Smooth muscle cell (in vitro differentiated cells): ENCODE results near the gene ZBTB24. TPM values are rescaled to one million over a fixed set of nuclear protein-coding genes. Genes with fewer than 3 reads are reported as not detected.
A peak's percentile ranks its signal among the peaks of the same experiment; 100 is the strongest.

Experiments used
- DNase-seq: peaks from one replicate; lab custom pipeline; 2025; ENCODE audit not compliant: unreplicated experiment; lab: John Stamatoyannopoulos, UW
- H2AFZ ChIP-seq: fragments of 200-600 bp; sonication (generic); 2 replicates; pipeline ENCODE4 v1.6.0; 2016; ENCODE audit warnings: antibody characterized with exemption, low read depth, mild to moderate bottlenecking
- H3F3A ChIP-seq: fragments of 200-600 bp; sonication (generic); 2 replicates; pipeline ENCODE4 v1.6.0; 2017; ENCODE audit warnings: antibody characterized with exemption, low read depth
- H3K27ac ChIP-seq: fragments of 200-600 bp; sonication (generic); 2 replicates; pipeline ENCODE4 v1.5.1; 2016; ENCODE audit warnings: low read depth, mild to moderate bottlenecking
- H3K27me3 ChIP-seq: fragments of 200-600 bp; sonication (generic); 2 replicates; pipeline ENCODE4 v1.6.1; 2016; ENCODE audit warnings: low read depth, mild to moderate bottlenecking
- H3K36me3 ChIP-seq: fragments of 200-600 bp; sonication (generic); 2 replicates; pipeline ENCODE4 v1.5.1; 2016; ENCODE audit warnings: low read depth
- H3K4me1 ChIP-seq: fragments of 200-600 bp; sonication (generic); 2 replicates; pipeline ENCODE4 v1.5.1; 2016; ENCODE audit warnings: low read depth
- H3K4me2 ChIP-seq: fragments of 200-600 bp; sonication (generic); 2 replicates; pipeline ENCODE4 v1.6.0; 2016; ENCODE audit warnings: mild to moderate bottlenecking
- H3K4me3 ChIP-seq: fragments of 200-600 bp; sonication (generic); 2 replicates; pipeline ENCODE4 v1.5.1; 2016; ENCODE audit warnings: mild to moderate bottlenecking
- H3K79me2 ChIP-seq: fragments of 200-600 bp; sonication (generic); 2 replicates; pipeline ENCODE4 v1.6.0; 2016; ENCODE audit warnings: low read depth, mild to moderate bottlenecking
- H3K9ac ChIP-seq: fragments of 200-600 bp; sonication (generic); 2 replicates; pipeline ENCODE4 v1.6.0; 2016; ENCODE audit warnings: low read depth
- H3K9me3 ChIP-seq: fragments of 200-600 bp; sonication (generic); replicated peaks from 2 replicates; pipeline ENCODE4 v1.5.1; 2016; ENCODE audit warnings: low read depth
- H4K20me1 ChIP-seq: fragments of 200-600 bp; sonication (generic); 2 replicates; pipeline ENCODE4 v1.6.0; 2016; ENCODE audit warnings: low read depth
- WGBS: methylation state at CpG from one replicate; pipeline ENCODE4 v1.1.7; 2016; ENCODE audit warnings: low lambda C conversion rate; 5-methylcytosine and 5-hydroxymethylcytosine counted together
- polyA plus RNA-seq: library from polyadenylated mRNA; unstranded; fragments of >200 nt; fragmentation: Nextera tagmentation; extraction: Ambion mirVana; gene quantifications from 2 replicates; pipeline ENCODE4 v1.2.1, GENCODE V29; 2016
- total RNA-seq: library from RNA; depleted of rRNA; stranded (reverse); fragments of >200 nt; gene quantifications from 2 replicates; pipeline ENCODE4 v1.2.3, GENCODE V29; 2014
- TF ChIP-seq, protein P1 (sequence below): fragments of 200-600 bp; sonication (generic); IDR thresholded peaks from 2 replicates; pipeline ENCODE4 v1.5.1; 2017; ENCODE audit warnings: borderline replicate concordance, mild to moderate bottlenecking, antibody characterized with exemption; ENCODE audit not compliant: insufficient read depth, poor library complexity, severe bottlenecking

ZBTB24 gene
- total and polyA plus RNA-seq, 2 experiments from 2014 or later, result 1.3 to 6.6 TPM

DNA sequence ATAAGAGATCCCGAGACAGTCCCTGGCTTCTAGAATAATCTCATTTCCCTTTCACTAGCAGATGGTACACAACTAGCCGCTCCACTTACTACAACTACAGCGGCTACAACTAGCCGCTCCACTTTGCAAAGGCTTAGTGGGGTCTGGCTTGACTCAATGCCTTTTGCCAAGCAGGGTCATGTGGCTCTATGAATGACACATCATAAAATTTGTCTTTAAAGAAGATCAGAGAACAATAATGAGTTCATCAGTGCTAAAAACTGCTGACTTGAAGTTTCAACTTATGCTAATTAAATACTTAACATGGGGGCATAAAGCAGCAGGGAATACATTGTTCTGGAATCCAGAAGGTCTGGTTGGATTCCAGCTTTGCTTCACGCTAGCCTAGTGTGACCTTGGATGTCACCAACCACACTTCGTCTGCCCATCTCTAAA is 25.4 kb downstream of the ZBTB24 start:
- DNase-seq, result no peak
- H3K4me1 ChIP-seq, result peaks cover 18% of the 10 kb centered on the region
- H3K9me3 ChIP-seq, result no peaks in the 10 kb centered on the region
- TF ChIP-seq, protein P1, sequence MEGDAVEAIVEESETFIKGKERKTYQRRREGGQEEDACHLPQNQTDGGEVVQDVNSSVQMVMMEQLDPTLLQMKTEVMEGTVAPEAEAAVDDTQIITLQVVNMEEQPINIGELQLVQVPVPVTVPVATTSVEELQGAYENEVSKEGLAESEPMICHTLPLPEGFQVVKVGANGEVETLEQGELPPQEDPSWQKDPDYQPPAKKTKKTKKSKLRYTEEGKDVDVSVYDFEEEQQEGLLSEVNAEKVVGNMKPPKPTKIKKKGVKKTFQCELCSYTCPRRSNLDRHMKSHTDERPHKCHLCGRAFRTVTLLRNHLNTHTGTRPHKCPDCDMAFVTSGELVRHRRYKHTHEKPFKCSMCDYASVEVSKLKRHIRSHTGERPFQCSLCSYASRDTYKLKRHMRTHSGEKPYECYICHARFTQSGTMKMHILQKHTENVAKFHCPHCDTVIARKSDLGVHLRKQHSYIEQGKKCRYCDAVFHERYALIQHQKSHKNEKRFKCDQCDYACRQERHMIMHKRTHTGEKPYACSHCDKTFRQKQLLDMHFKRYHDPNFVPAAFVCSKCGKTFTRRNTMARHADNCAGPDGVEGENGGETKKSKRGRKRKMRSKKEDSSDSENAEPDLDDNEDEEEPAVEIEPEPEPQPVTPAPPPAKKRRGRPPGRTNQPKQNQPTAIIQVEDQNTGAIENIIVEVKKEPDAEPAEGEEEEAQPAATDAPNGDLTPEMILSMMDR, result no peak
- H2AFZ ChIP-seq, result no peak overlapping the region
- no peaks in the 10 kb centered on the region for H3K79me2 ChIP-seq
- no peaks in the 10 kb centered on the region for H3K27me3 ChIP-seq
- H3F3A ChIP-seq, result peaks cover 11% of the 10 kb centered on the region
- WGBS, result 68% methylated on average over 6 of the region's 6 CpGs
- no peak overlapping the region for H3K4me2 ChIP-seq
- no peak overlapping the region for H3K4me3 ChIP-seq
- H3K36me3 ChIP-seq, result peaks cover 4% of the 10 kb centered on the region
- no peaks in the 10 kb centered on the region for H4K20me1 ChIP-seq
- H3K9ac ChIP-seq, result no peak overlapping the region
- H3K27ac ChIP-seq, result no peak overlapping the region

DNA sequence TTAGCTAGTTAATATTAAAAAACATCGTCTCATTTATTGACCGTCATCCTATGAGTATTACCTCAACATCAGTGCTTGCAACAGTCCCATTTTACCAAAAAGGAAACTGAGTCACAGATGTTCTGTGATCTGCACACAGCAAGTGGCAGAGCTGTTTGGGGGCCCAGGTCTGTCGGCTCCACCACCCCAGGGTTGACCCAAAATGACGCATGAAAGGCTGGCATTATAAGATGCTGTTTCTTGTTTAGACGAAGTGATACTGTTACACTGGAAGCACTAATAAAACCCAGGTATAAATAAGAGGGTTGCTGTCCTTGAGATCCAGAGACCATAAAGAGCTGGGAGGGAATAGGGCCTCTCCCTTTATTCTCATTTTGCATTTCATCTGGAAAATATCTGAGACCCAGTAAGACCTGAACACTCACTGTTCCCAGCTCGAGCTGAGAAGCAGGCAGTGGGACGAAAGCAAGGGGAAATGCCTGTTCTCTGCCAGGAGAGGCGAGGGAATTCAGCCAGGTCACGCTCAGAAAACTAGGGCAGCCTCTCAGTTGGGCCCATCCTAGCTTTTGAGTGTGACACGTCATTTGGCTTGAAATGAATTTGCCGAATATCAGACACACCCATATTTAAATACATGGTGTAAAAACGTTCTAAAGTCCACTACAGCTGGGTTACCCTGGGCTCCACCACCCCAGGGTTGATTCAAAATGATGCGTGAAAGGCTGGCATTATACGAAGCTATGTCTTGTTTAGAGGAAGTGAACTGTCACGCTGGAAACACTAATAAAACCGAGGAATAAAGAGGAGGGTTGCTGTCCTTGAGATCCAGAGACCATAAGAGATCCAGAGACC is 26.1 kb downstream of the ZBTB24 start:
- no peak overlapping the region for H2AFZ ChIP-seq
- no peaks in the 10 kb centered on the region for H3K79me2 ChIP-seq
- 68% methylated on average over 16 of the region's 16 CpGs for WGBS
- H3K4me2 ChIP-seq, result peak overlapping the region; percentile 86
- no peaks in the 10 kb centered on the region for H3K36me3 ChIP-seq
- no peaks in the 10 kb centered on the region for H3K27me3 ChIP-seq
- H3F3A ChIP-seq, result peaks cover 11% of the 10 kb centered on the region
- H3K4me3 ChIP-seq, result peak overlapping the region; percentile 75
- H3K9me3 ChIP-seq, result no peaks in the 10 kb centered on the region
- H3K4me1 ChIP-seq, result peaks cover 18% of the 10 kb centered on the region
- H3K27ac ChIP-seq, result no peak overlapping the region
- no peak for DNase-seq
- H3K9ac ChIP-seq, result no peak overlapping the region
- TF ChIP-seq, protein P1, result no peak
- no peaks in the 10 kb centered on the region for H4K20me1 ChIP-seq

DNA sequence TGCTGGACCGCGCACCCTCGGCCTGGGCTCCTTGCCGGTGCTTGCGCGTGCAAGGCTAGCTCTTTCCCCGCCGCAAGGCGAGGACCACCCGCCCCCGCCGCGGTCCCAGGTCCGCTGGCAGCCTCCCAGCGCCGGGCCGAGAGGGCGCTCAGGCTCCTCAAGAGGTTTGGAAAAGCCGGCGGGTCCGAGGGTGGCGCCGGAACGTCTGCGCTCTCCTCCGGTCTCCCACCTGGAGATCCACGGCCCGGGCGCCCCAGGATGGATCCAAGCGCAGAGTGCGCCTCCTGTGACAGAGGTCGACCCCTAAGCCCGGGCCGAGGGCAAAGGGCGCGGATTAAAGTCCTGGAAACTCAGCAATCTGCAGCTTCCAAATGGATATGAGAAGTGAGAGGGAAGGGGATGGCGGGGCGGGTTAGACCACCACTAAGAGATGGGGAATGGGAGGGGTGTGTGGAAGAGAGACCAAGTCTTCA is 26.9 kb downstream of the ZBTB24 start:
- peak overlapping the region; percentile 90 for H2AFZ ChIP-seq
- no peaks in the 10 kb centered on the region for H4K20me1 ChIP-seq
- no peaks in the 10 kb centered on the region for H3K79me2 ChIP-seq
- 3% methylated on average over 37 of the region's 38 CpGs for WGBS
- H3K27me3 ChIP-seq, result no peaks in the 10 kb centered on the region
- H3K27ac ChIP-seq, result no peak overlapping the region
- no peak overlapping the region for H3K9ac ChIP-seq
- H3K4me1 ChIP-seq, result peaks cover 18% of the 10 kb centered on the region
- no peak for DNase-seq
- peak overlapping the region; percentile 75 for H3K4me3 ChIP-seq
- H3K4me2 ChIP-seq, result peak overlapping the region; percentile 86
- H3K9me3 ChIP-seq, result no peaks in the 10 kb centered on the region
- TF ChIP-seq, protein P1, result no peak
- H3F3A ChIP-seq, result peaks cover 9% of the 10 kb centered on the region
- H3K36me3 ChIP-seq, result no peaks in the 10 kb centered on the region
